ENCODE results near the gene PODXL.
"Not testable (repeated sequence)": the region's sequence is repeated elsewhere in the genome, so short reads cannot be mapped to it uniquely, and the experiment has no call there.

Gene PODXL

GRCh38 chr7:131536361-131536849 lies 20.0 kb downstream of the PODXL start:
- peak; percentile 69 for DNase-seq

- peak; percentile 27 for DNase-seq
These were observed 22.6 kb downstream of the PODXL start for GRCh38 chr7:131533566-131534561.

DNA sequence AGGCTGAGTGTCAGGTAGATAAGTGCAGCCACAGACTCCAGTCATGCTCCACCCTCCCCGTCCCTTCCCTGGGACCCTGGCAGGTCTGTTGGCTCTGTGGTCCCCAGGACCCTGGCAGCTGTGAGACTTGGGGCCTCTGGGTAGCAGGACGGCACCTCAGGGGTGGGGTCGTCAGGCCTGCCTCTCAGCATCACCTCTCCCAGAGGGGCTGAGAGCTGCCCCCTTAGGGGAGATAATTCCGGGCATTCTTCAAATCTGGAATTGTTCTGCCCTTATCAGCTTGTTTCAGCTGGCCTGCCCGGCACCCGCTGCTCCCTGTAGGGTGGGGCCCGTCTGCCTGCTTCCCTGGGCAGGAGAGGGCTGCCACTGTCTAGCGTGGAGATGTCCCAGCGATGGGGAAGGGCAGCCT lies 23.3 kb downstream of the PODXL start:
- DNase-seq, result no peak

- no peak for DNase-seq
These were observed 23.8 kb downstream of the PODXL start for GRCh38 chr7:131532570-131533091.

- no peak for DNase-seq
These were observed 26.3 kb downstream of the PODXL start for GRCh38 chr7:131530137-131530536.

DNA sequence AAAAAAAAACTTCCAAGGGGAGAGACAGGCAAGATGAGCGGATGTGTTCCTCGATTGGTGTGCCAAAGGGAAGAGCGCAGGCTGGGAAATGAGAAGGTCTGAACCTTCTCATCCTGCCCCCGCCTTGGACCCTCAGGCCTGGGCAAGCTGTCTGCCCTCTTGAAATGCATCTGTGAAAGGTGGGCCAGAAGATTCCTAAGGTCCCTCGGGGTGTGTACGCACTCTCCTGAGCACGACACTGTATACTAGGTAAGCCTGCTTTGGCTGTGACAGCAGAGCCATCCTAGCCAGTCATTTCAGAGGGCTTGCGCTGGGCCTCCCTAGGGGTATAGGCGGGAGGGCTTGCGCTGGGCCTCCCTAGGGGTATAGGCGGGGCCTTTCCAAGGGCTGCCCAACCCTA lies 26.8 kb downstream of the PODXL start:
- DNase-seq, result no peak

GRCh38 chr7:131529179-131529578 lies 27.2 kb downstream of the PODXL start:
- DNase-seq, result no peak

DNA sequence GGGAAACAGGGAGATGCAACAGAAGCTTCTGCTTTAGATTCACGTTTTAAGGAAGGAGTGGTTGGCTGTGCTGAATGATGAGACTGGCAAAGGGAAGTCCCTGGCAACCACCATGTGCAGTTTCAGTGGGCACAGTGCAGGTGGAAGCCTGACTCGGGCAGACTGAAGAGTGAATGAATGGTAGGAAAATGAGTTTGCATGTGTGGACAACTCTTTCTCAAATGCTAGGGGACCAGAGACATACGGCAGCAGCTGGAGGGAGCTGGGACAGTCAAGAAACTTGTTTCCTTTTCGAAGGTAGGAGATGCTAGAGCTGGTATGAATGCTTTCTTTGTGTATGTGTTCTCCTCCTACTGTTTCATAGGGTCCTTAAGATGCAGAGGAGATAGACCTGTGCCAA lies 29.0 kb downstream of the PODXL start:
- DNase-seq, result no peak

GRCh38 chr7:131525820-131526219 lies 30.6 kb downstream of the PODXL start:
- peak; percentile 20 for DNase-seq

DNA sequence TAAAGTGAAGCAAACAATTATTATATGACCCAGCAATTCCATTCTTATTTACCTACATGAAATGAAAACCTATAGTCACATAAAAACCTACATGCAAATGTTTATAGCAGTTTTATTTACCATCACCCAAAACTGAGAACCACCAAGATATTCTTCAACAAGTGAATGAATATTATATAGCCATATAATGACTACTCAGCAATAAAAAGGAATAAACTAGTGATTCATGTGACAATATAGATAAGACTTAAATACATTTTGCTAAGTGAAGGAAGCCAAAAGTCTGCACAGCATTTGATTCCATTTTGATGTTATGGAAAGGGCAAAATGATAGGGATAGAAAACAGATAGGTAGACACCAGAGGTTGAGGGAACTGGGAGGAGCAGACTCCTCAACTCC lies 31.7 kb downstream of the PODXL start:
- no peak for DNase-seq

DNA sequence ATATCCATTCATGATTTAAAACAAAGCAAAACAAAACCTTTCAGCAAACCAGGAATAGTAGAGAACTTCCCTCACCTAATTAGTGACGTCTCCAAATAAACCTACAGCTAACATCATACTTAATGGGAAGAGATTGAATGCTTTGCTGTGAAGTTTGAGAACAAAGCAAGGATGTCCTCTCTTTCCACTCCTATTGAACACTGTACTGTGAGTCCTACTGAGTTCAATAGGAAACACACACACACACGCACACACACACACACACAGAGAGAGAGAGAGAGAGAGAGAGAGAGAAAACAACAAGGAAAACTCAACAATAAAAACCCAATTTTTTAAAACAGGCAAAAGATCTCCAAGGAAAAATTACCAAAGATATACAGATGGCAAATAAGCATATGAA lies 32.3 kb downstream of the PODXL start:
- no peak for DNase-seq

GRCh38 chr7:131522325-131522930 lies 34.0 kb downstream of the PODXL start:
- no peak for DNase-seq

DNA sequence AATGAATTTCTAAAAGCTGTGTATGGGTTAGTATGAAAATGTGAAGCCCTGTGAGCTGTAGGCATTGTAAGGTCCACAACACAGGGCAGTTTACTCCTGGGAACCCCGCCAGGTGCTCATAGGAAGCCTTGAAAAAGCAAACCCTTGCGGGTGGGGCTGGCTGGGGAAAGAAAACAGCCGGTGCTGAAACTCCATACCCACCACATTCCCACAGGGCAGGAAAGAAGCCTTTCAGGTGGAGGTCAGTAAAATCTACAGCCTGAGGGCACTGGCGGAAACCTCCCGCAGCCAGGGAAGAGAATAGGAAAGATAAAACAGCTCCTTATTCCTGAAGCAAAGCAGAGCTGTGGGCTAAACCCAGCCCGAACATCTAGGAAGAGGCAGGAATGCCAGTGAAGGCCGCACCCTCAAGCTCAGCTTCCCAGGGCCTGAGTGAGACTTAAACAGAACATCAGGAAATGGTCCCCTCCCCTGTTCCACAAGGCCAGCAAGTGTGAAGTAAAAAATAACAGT lies 34.7 kb downstream of the PODXL start:
- peak; percentile 92 for DNase-seq

GRCh38 chr7:131518626-131519025 lies 37.8 kb downstream of the PODXL start:
- DNase-seq, result no peak

DNA sequence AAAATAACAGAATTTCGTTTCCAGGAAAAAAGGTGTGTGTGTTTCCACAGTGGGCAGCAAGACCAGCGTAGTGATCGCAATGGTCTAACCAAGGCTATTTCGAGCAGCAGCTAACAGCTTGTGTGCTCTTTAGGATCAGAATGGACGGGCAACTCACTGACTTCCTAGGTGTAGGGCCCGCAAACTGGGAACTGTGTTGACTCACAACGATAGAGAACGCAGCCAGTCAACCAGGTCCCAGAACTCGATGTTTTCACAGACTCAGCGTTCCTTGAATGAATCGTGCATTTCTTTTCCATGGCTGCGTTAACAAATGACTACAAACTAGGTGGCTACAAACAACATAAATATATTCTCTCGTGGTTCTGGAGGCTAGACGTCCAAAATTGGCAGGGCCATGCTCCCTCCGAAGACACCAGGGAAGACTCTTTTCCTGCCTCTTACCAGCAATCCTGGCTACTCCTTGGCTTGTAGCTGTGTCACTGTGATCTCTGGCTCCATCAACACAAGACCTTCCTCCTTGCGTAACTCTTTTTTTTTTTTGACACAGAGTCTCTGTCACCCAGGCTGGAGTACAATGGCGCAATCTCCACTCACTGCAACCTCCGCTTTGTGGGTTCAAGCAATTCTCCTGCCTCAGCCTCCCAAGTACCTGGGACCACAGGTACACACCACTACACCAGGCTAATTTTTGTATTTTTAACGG lies 39.1 kb downstream of the PODXL start:
- DNase-seq, result no peak

DNA sequence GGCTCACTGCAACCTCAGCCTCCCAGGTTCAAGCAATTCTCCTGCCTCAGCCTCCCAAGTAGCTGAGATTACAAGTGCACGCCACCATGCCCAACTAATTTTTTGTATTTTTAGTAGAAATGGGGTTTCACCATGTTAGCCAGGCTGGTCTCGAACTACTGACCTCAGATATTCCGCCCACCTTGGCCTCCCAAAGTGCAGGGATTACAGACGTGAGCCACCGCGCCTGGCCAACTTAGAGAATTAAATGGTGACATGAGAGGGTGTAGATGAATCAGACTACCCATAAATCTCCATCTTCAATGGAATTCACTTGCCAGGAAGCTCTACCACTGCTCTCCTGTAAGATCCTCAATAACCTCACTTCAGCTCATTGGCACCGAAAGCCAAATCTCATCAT lies 41.0 kb downstream of the PODXL start:
- not testable (repeated sequence) for DNase-seq

DNA sequence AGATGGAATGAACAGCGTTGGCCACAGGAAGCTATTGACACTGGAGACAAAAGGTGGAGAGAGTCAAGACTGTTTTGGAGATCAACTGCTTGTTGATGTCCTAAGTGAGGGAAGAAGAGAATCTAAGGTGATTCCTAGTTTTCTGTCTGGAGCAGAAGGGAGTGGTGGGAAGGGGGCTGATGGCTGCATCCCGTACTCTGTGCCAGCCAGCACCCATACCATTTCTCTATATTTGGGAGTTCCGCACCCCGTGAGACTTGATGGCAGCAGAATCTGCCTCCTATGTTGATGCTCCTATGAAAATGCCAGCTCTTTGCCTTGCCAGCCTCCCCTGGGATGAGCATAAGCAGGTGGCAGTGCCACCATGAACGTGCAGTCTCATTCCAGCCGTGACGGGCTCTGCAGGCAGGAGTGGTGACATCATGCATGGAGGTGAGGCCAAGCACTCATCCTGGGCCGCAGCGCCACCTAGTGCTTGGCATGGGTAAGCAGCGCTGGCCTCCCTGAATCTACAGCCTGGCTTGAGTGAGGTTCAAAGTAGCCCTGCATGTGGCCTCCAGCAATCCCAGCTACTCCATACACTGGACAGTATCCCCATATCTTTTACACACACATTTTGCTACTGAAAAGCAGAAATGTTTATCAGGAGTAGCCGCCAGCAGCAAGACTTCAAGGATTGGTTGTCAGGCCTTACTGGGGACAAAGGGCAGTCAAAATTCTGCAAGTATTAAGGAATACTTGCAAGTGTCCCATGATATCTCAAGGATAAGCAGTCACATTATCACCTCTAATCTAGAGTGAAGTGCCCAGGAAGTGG lies 43.0 kb downstream of the PODXL start:
- peak; percentile 94 for DNase-seq

DNA sequence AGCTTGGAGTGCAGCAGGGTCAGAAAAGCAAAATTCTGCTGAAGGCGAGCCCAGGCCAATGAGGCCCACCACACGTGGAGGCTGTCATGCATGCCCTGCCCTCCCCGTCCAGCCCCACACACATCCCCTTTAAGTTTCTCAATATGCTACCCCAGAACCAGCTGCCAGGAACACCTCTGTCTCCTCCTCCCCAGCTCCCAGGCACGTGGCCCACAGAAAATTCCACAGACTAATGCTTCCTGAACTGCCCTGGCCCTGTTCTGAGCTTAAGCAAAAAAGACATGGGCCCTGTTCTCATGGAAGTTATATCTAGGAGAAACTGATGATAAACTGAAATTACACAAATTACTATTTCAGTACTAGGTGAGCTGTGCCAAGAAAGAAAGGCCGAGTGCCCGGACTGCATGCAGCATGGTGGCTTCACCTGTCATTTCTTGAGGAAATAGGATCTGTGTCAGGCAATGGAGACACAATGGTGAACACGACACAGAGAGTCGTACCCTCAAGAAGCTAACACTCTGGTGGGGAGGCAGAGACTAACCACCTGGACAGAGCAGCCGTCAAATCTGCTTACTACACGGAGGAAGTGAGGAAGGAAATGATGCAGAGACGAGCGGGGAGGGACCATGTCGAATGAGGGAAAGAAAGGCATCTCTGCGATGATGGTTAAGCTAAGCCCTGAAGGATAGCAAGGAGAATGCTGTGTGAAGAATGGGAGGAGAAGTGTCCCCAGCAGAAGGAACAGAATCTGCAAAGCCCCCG lies 44.5 kb downstream of the PODXL start:
- no peak for DNase-seq

DNA sequence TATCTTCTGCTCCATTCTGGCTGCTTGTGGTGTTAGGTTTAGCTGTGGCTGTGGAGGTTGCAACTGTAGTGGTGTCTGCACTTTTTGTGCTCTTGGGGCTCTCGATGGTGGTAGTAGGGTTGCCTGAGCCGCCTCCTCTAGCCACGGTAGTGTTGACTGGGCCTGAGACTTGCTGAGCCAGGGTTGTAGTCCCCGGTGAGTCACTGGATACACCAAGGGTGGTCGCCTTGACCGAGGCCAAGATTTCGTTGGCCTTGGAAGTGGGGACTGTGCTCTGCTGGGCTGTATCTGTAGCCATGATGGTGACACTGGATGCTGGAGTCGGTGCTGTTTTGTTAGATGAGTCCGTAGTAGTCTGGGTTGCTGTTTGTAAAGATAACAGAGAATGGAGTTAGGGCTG lies 45.4 kb downstream of the PODXL start:
- DNase-seq, result no peak

DNA sequence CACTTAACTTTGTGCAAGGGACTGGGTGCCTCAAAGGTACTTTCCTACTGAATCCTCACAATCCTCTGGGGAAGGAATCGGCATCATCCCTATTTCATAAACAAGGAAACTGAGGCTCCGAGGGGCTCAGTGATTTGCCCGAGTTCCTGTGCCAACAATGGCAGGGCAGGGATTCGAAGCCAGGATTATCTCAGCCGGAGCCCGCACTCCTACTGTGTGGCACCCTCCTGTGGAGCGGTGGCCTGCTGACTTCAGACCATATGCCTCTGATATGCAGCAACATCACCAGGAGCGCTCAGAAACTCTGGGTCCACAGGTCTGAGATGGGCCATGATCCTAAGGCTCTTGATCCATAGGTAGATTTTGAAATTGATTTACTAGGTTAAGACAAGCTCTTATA lies 46.6 kb downstream of the PODXL start:
- DNase-seq, result peak; percentile 18

Measured in NCI-H69 (cell line).